Activated CD4-positive, alpha-beta T cell treated with anti-CD3 and anti-CD28 coated beads for 36 hours (primary cell): Measurements from ENCODE around the gene RNASE13. TPM values are rescaled to one million over a fixed set of nuclear protein-coding genes. Genes with fewer than 3 reads are reported as not detected.

Source experiments
- ATAC-seq: fragments of 200-7000 bp; cut with Tn5 transposase; one replicate; pipeline ENCODE4 v1.10.0; 2021; ENCODE audit warnings: mild to moderate bottlenecking, moderate library complexity
- CTCF ChIA-PET: fragments of 350-600 bp; sonication (Branson Sonifier 250); formaldehyde crosslinking; loops from one replicate; lab custom pipeline; 2021; ENCODE audit warnings: antibody characterized with exemption; lab: Charles Lee
- POLR2A ChIA-PET: fragments of 350-600 bp; sonication (Branson Sonifier 250); formaldehyde crosslinking; loops from one replicate; lab custom pipeline; 2021; ENCODE audit warnings: antibody characterized with exemption, inconsistent platforms; lab: Charles Lee
- DNase-seq: peaks from one replicate; pipeline ENCODE4 v3.0.0-alpha.2; 2020
- H3K27ac Mint-ChIP-seq: one replicate; pipeline ENCODE4 v1.8.0; 2021; ENCODE audit warnings: mixed read lengths
- H3K27me3 Mint-ChIP-seq: one replicate; pipeline ENCODE4 v1.8.0; 2021; ENCODE audit warnings: mixed read lengths
- H3K36me3 Mint-ChIP-seq: one replicate; pipeline ENCODE4 v1.8.0; 2021; ENCODE audit warnings: low read depth, mixed read lengths
- H3K4me1 Mint-ChIP-seq: one replicate; pipeline ENCODE4 v1.8.0; 2021; ENCODE audit warnings: mixed read lengths
- H3K4me3 Mint-ChIP-seq: one replicate; pipeline ENCODE4 v1.8.0; 2021; ENCODE audit warnings: mild to moderate bottlenecking, moderate library complexity, mixed read lengths
- H3K9me3 Mint-ChIP-seq: one replicate; pipeline ENCODE4 v1.8.0; 2021; ENCODE audit warnings: low read depth, mixed read lengths
- intact Hi-C, 2 experiments: fragments of 100-400 bp; cut with DNase I in 1 of 2; cut with micrococcal nuclease in 1 of 2; formaldehyde crosslinking; loops; one replicate each; pipeline versions ENCODE4 v1.14.2 to v1.15.1; 2022 to 2024; cut with DNase I, micrococcal nuclease
- total RNA-seq, 2 experiments: library from RNA; stranded (reverse); gene quantifications; one replicate each; pipeline ENCODE4 v1.2.3, GENCODE V29; 2021

The RNASE13 gene
- total RNA-seq, 2 experiments from 2014 or later: not detected

GRCh38 chr14:21061347-21061668, 26.7 kb upstream of the RNASE13 start:
- no peaks in the 10 kb centered on the region for H3K9me3 Mint-ChIP-seq
- DNase-seq (no peak), ATAC-seq (no peak)
- no peak overlapping the region for H3K4me3 Mint-ChIP-seq
- ChIA-PET CTCF (interaction anchor here (1.2 to 1.9 kb wide), 5 partner anchors 10 to 47 kb away, joined by 3 to 7 read pairs (median 4); no protein-coding TSS in a partner anchor), POLR2A (no interaction called here)
- H3K4me1 Mint-ChIP-seq: no peaks in the 10 kb centered on the region
- no peaks in the 10 kb centered on the region for H3K36me3 Mint-ChIP-seq
- intact Hi-C loops: no loop called here
- H3K27ac Mint-ChIP-seq: no peak overlapping the region
- peaks cover 31% of the 10 kb centered on the region for H3K27me3 Mint-ChIP-seq

- CTCF ChIA-PET: interaction anchor here (0.7 to 1.9 kb wide), 5 partner anchors 40 to 48 kb away, joined by 3 to 6 read pairs (median 4); no protein-coding TSS in a partner anchor
- Mint-ChIP-seq H3K4me1 (no peaks in the 10 kb centered on the region), H3K4me3 (no peak overlapping the region), H3K9me3 (no peaks in the 10 kb centered on the region), H3K36me3 (no peaks in the 10 kb centered on the region), H3K27me3 (peaks cover 28% of the 10 kb centered on the region), H3K27ac (no peak overlapping the region)
- intact Hi-C loops: no loop called here
- ATAC-seq (no peak), DNase-seq (no peak)
- POLR2A ChIA-PET: no interaction called here
These were observed 26.2 kb upstream of the RNASE13 start for GRCh38 chr14:21060614-21061346.

- CTCF ChIA-PET: interaction anchor here (0.7 to 0.8 kb wide), 2 partner anchors 39 to 45 kb away, joined by 3 to 4 read pairs; no protein-coding TSS in a partner anchor
- no peaks in the 10 kb centered on the region for H3K36me3 Mint-ChIP-seq
- no peak overlapping the region for H3K27ac Mint-ChIP-seq
- DNase-seq (no peak), ATAC-seq (no peak)
- no peaks in the 10 kb centered on the region for H3K9me3 Mint-ChIP-seq
- POLR2A ChIA-PET: no interaction called here
- H3K27me3 Mint-ChIP-seq: peaks cover 23% of the 10 kb centered on the region
- intact Hi-C loops: no loop called here
- H3K4me1 Mint-ChIP-seq: no peaks in the 10 kb centered on the region
- H3K4me3 Mint-ChIP-seq: no peak overlapping the region
These were observed 25.4 kb upstream of the RNASE13 start for GRCh38 chr14:21059842-21060613.

GRCh38 chr14:21058903-21059302, 24.3 kb upstream of the RNASE13 start:
- ChIA-PET POLR2A (no interaction called here), CTCF (interaction anchor here (0.7 to 2.2 kb wide), 5 partner anchors 10 to 88 kb away, joined by 3 to 11 read pairs (median 3); no protein-coding TSS in a partner anchor)
- H3K9me3 Mint-ChIP-seq: no peaks in the 10 kb centered on the region
- H3K36me3 Mint-ChIP-seq: no peaks in the 10 kb centered on the region
- H3K4me1 Mint-ChIP-seq: peaks cover 2% of the 10 kb centered on the region
- H3K27me3 Mint-ChIP-seq: peaks cover 21% of the 10 kb centered on the region
- H3K27ac Mint-ChIP-seq: no peak overlapping the region
- no peak for ATAC-seq
- H3K4me3 Mint-ChIP-seq: no peak overlapping the region
- intact Hi-C loops: no loop called here
- no peak for DNase-seq

DNA sequence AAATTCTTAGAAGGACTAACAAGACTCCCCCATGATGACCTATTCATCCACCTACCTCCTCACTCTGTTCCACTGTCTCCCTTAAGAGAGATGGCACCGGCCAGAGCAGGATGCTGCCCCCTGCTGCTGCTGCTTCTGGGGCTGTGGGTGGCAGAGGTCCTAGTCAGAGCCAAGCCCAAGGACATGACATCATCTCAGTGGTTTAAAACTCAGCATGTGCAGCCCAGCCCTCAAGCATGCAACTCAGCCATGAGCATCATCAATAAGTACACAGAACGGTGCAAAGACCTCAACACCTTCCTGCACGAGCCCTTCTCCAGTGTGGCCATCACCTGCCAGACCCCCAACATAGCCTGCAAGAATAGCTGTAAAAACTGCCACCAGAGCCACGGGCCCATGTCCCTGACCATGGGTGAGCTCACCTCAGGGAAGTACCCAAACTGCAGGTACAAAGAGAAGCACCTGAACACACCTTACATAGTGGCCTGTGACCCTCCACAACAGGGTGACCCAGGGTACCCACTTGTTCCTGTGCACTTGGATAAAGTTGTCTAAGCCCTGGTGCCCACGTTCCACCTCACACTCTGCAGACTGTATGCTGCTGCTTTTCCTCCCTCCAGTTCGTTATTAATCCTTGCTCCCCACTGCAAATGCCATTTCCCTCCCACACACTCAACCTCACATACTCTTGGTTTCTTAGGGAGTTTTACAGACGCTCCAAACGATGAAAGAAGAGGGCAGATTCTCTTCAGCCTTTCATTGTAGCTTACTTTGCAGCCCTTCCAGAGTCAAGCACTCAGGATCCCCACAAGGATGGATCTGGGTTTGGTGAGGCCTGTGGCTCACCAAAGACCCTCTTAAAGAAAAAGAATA, 23.4 kb upstream of the RNASE13 start, which contains the start of gene RNASE8:
TSS of gene RNASE8 (plus strand) at position 20 of the 873 bp plus-strand sequence. CDS start at position 91, 71 bp downstream.
- H3K27me3 Mint-ChIP-seq: peaks cover 15% of the 10 kb centered on the region
- no peaks in the 10 kb centered on the region for H3K36me3 Mint-ChIP-seq
- peaks cover 2% of the 10 kb centered on the region for H3K4me1 Mint-ChIP-seq
- H3K4me3 Mint-ChIP-seq: no peak within 1 kb of the TSS
- POLR2A ChIA-PET: no interaction called here
- DNase-seq: peak; percentile 26
- no peak within 1 kb of the TSS for H3K27ac Mint-ChIP-seq
- intact Hi-C loops: no loop called here
- ATAC-seq: peak; percentile 60
- H3K9me3 Mint-ChIP-seq: no peaks in the 10 kb centered on the region
- CTCF ChIA-PET: interaction anchor here (0.7 to 2.2 kb wide), 5 partner anchors 11 to 43 kb away, joined by 3 to 11 read pairs (median 3); no protein-coding TSS in a partner anchor

DNA sequence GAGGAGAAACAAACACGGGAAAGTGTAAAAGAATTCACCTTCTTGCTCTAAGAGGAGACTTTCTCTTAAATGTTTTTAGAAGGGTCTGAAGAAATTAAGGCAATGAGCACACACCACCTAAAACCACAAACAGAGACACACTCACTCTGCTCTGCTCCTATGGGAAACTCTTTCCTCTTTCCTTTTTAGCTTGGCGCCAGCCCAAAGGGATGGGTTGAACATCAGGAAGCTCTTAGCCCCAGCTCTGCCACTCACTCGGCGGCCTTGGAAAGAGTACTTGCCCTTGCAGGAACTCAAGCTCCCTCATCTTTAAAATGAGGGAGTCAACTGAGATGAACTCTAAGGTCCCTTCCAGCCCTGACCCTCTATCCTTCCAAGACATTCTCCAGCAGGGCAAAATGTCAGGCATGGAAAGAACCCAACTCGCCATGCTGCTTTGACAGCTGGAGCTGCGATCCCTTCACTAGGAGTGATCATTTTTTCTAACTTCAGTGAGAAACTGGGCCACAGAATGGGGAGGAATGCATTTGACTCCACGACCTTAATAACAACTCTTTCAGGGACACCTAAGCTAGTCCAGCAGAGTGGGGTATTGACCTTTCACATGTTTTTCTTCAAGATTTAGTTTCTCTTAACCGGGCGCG, 22.0 kb upstream of the RNASE13 start:
- peaks cover 2% of the 10 kb centered on the region for H3K4me1 Mint-ChIP-seq
- ATAC-seq (no peak), DNase-seq (no peak)
- ChIA-PET CTCF (interaction anchor here (0.6 to 1.6 kb wide), 5 partner anchors 12 to 401 kb away, joined by 3 read pairs; no protein-coding TSS in a partner anchor), POLR2A (no interaction called here)
- H3K27ac Mint-ChIP-seq: no peak overlapping the region
- no peak overlapping the region for H3K4me3 Mint-ChIP-seq
- no peaks in the 10 kb centered on the region for H3K36me3 Mint-ChIP-seq
- H3K27me3 Mint-ChIP-seq: peaks cover 10% of the 10 kb centered on the region
- H3K9me3 Mint-ChIP-seq: no peaks in the 10 kb centered on the region
- intact Hi-C loops: no loop called here

- ATAC-seq (no peak), DNase-seq (no peak)
- Mint-ChIP-seq H3K4me1 (peaks cover 2% of the 10 kb centered on the region), H3K36me3 (no peaks in the 10 kb centered on the region), H3K27ac (no peak overlapping the region), H3K27me3 (peaks cover 7% of the 10 kb centered on the region), H3K9me3 (no peaks in the 10 kb centered on the region), H3K4me3 (no peak overlapping the region)
- intact Hi-C loops: no loop called here
- ChIA-PET POLR2A (no interaction called here), CTCF (no interaction called here)
These were observed 21.0 kb upstream of the RNASE13 start for GRCh38 chr14:21055432-21056117.

DNA sequence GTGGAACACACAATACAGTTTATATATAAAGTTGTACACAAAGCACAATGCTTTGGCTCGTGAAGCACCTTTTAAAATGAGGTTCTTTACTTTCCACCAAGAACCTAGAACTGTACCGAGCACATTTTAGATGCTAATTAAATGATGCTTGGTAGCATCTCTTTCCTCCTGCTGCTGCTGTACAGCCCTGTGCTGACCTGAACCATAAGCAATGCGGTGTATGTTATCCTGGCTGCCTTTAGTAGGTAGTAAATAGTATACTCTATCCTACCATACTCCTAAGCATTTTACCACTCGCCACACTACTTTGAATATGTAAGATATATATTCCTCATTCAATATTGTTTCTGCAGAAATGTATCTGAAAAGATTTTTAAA, 20.1 kb upstream of the RNASE13 start:
- POLR2A ChIA-PET: no interaction called here
- Mint-ChIP-seq H3K9me3 (no peaks in the 10 kb centered on the region), H3K27ac (no peak overlapping the region)

GRCh38 chr14:21054123-21054767, 19.6 kb upstream of the RNASE13 start:
- H3K27ac Mint-ChIP-seq: no peak overlapping the region
- H3K36me3 Mint-ChIP-seq: no peaks in the 10 kb centered on the region
- no peak overlapping the region for H3K4me3 Mint-ChIP-seq
- H3K4me1 Mint-ChIP-seq: peaks cover 2% of the 10 kb centered on the region
- no peak for DNase-seq
- CTCF ChIA-PET: interaction anchor here (0.7 to 1.0 kb wide), 3 partner anchors 21 to 43 kb away, joined by 3 to 4 read pairs (median 3); no protein-coding TSS in a partner anchor
- intact Hi-C loops: no loop called here
- no peaks in the 10 kb centered on the region for H3K27me3 Mint-ChIP-seq
- no peaks in the 10 kb centered on the region for H3K9me3 Mint-ChIP-seq
- POLR2A ChIA-PET: no interaction called here
- ATAC-seq: peak; percentile 87

More for the DNA sequence above, 20.1 kb upstream of the RNASE13 start:
- H3K36me3 Mint-ChIP-seq: no peaks in the 10 kb centered on the region
- H3K27me3 Mint-ChIP-seq: peaks cover under 1% of the 10 kb centered on the region
- DNase-seq: no peak
- intact Hi-C loops: no loop called here
- CTCF ChIA-PET: no interaction called here
- H3K4me3 Mint-ChIP-seq: no peak overlapping the region
- peaks cover 2% of the 10 kb centered on the region for H3K4me1 Mint-ChIP-seq
- no peak for ATAC-seq
